Measurements from ENCODE around the gene SNRPA.

Gene SNRPA

GRCh38 chr19:40800997-40801377 lies 50.0 kb downstream of the SNRPA start:
- in situ Hi-C loops (cut with MboI; ENCODE audit: low sequenced_read_pairs, unreplicated experiment), result no loop called here
- no peak for TF ChIP-seq CTCF (IDR thresholded peaks at IDR 0.05; ENCODE audit: borderline replicate concordance, control extremely low read depth, extremely low read depth, insufficient read depth, missing control alignments)

GRCh38 chr19:40801426-40802299 lies 50.7 kb downstream of the SNRPA start:
- DNase-seq (ENCODE audit: low spot score), result no peak
- in situ Hi-C loops (cut with MboI; ENCODE audit: low sequenced_read_pairs, unreplicated experiment), result no loop called here
- no peak for TF ChIP-seq CTCF (IDR thresholded peaks at IDR 0.05; ENCODE audit: borderline replicate concordance, control extremely low read depth, extremely low read depth, insufficient read depth, missing control alignments)

More at GRCh38 chr19:40800997-40801377, 50.0 kb downstream of the SNRPA start:
- no peak for DNase-seq (ENCODE audit: low spot score)

GRCh38 chr19:40802300-40803169 lies 51.5 kb downstream of the SNRPA start:
- DNase-seq (ENCODE audit: low spot score), result no peak
- in situ Hi-C loops (cut with MboI; ENCODE audit: low sequenced_read_pairs, unreplicated experiment), result no loop called here
- no peak for TF ChIP-seq CTCF (IDR thresholded peaks at IDR 0.05; ENCODE audit: borderline replicate concordance, control extremely low read depth, extremely low read depth, insufficient read depth, missing control alignments)

- in situ Hi-C loops (cut with MboI; ENCODE audit: low sequenced_read_pairs, unreplicated experiment), result no loop called here
- DNase-seq (ENCODE audit: low spot score), result no peak
- TF ChIP-seq CTCF (IDR thresholded peaks at IDR 0.05; ENCODE audit: borderline replicate concordance, control extremely low read depth, extremely low read depth, insufficient read depth, missing control alignments), result no peak
These were observed 52.3 kb downstream of the SNRPA start for GRCh38 chr19:40803170-40803856.

GRCh38 chr19:40803857-40804782 lies 53.1 kb downstream of the SNRPA start:
- in situ Hi-C loops (cut with MboI; ENCODE audit: low sequenced_read_pairs, unreplicated experiment), result no loop called here
- peak; percentile 71 for DNase-seq (ENCODE audit: low spot score)

More at GRCh38 chr19:40803857-40804782, 53.1 kb downstream of the SNRPA start:
- no peak for TF ChIP-seq CTCF (IDR thresholded peaks at IDR 0.05; ENCODE audit: borderline replicate concordance, control extremely low read depth, extremely low read depth, insufficient read depth, missing control alignments)

Measured in GM13976 (cell line).